ENCODE data around the gene ZC3H12C. TPM values are rescaled to one million over a fixed set of nuclear protein-coding genes. Genes with fewer than 3 reads are reported as not detected.

Gene ZC3H12C
- total RNA-seq, 2 experiments from 2014 or later: 2.8 to 12.2 TPM

GRCh38 chr11:110153474-110153873, 60.3 kb downstream of the ZC3H12C start:
- Mint-ChIP-seq H3K9me3 (ENCODE audit: low read depth) (no peaks in the 10 kb centered on the region), H3K4me1 (peaks cover 7% of the 10 kb centered on the region), H3K27me3 (peaks cover 10% of the 10 kb centered on the region), H3K36me3 (no peaks in the 10 kb centered on the region), H3K27ac (no peak overlapping the region), H3K4me3 (no peak overlapping the region)
- no peak for ATAC-seq
- CTCF ChIA-PET: no interaction called here
- no peak for DNase-seq

- no peaks in the 10 kb centered on the region for H3K9me3 Mint-ChIP-seq (ENCODE audit: low read depth)
- H3K4me1 Mint-ChIP-seq: no peaks in the 10 kb centered on the region
- no peak overlapping the region for H3K4me3 Mint-ChIP-seq
- H3K27ac Mint-ChIP-seq: no peak overlapping the region
- H3K36me3 Mint-ChIP-seq: no peaks in the 10 kb centered on the region
- DNase-seq (no peak), ATAC-seq (no peak)
- peaks cover 2% of the 10 kb centered on the region for H3K27me3 Mint-ChIP-seq
- CTCF ChIA-PET: interaction anchor here (0.7 kb wide), 1 partner anchor 40 kb away, joined by 3 read pairs; no protein-coding TSS in a partner anchor
Observed at GRCh38 chr11:110156503-110156902, 63.3 kb downstream of the ZC3H12C start.

DNA sequence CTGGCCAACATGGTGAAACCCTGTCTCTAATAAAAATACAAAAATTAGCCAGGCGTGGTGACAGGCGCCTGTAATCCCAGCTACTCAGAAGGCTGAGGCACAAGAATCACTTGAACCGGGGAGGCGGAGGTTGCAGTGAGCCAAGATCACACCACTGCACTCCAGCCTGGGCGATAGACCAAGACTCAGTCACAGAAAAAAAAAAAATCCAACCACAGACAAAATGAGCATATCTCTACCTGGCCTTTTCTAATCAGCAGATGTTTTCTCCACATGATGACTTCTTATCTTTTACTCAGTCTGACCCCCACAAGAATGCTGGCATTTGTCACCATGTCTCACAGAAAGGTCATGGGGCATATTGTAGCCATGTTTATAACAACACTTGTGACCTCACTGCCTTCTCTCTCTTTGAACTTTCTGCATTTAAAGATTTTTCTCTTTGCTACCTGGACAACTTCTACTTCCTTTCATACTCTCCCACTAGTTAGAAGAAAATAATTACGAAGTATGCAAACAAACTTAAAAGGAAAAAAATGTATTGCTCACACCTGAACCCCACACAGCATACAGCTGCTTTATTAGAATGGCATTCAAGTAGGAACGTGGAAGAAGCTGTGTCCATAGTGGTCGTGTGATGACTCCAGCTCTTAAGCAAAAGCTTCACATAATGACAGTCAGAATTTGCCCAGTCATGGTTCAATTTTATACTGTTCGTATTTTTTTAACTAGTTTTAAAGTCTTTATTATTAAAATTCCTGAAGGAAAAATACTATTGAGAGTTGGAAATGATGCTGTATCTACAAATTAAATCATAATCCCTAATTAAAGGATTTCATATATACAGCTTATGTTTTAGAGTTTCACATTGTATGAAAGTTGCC, 65.4 kb downstream of the ZC3H12C start:
- no peak for ATAC-seq
- CTCF ChIA-PET: no interaction called here

GRCh38 chr11:110159476-110159875, 66.3 kb downstream of the ZC3H12C start:
- Mint-ChIP-seq H3K4me1 (no peaks in the 10 kb centered on the region), H3K36me3 (no peaks in the 10 kb centered on the region), H3K27me3 (no peaks in the 10 kb centered on the region), H3K27ac (no peak overlapping the region), H3K4me3 (no peak overlapping the region), H3K9me3 (ENCODE audit: low read depth) (no peaks in the 10 kb centered on the region)
- ATAC-seq (no peak), DNase-seq (no peak)
- CTCF ChIA-PET: no interaction called here

More for the DNA sequence above, 65.4 kb downstream of the ZC3H12C start:
- no peak for DNase-seq
- Mint-ChIP-seq H3K9me3 (ENCODE audit: low read depth) (no peaks in the 10 kb centered on the region), H3K27me3 (no peaks in the 10 kb centered on the region), H3K4me3 (no peak overlapping the region), H3K36me3 (no peaks in the 10 kb centered on the region), H3K4me1 (no peaks in the 10 kb centered on the region), H3K27ac (no peak overlapping the region)

GRCh38 chr11:110160016-110160415, 66.8 kb downstream of the ZC3H12C start:
- Mint-ChIP-seq H3K27ac (no peak overlapping the region), H3K4me1 (no peaks in the 10 kb centered on the region), H3K9me3 (ENCODE audit: low read depth) (no peaks in the 10 kb centered on the region), H3K4me3 (no peak overlapping the region), H3K27me3 (no peaks in the 10 kb centered on the region), H3K36me3 (no peaks in the 10 kb centered on the region)
- CTCF ChIA-PET: no interaction called here
- no peak for DNase-seq
- no peak for ATAC-seq

- ATAC-seq (no peak), DNase-seq (no peak)
- no peak overlapping the region for H3K27ac Mint-ChIP-seq
- no peak overlapping the region for H3K4me3 Mint-ChIP-seq
- no peaks in the 10 kb centered on the region for H3K27me3 Mint-ChIP-seq
- no peaks in the 10 kb centered on the region for H3K4me1 Mint-ChIP-seq
- no peaks in the 10 kb centered on the region for H3K36me3 Mint-ChIP-seq
- CTCF ChIA-PET: no interaction called here
- no peaks in the 10 kb centered on the region for H3K9me3 Mint-ChIP-seq (ENCODE audit: low read depth)
Observed at GRCh38 chr11:110160437-110160836, 67.2 kb downstream of the ZC3H12C start.

- CTCF ChIA-PET: no interaction called here
- no peak for ATAC-seq
Observed at GRCh38 chr11:110161061-110161460, 67.9 kb downstream of the ZC3H12C start.

GRCh38 chr11:110162216-110162615, 69.0 kb downstream of the ZC3H12C start:
- no peak overlapping the region for H3K27ac Mint-ChIP-seq
- no peaks in the 10 kb centered on the region for H3K4me1 Mint-ChIP-seq
- DNase-seq: no peak
- ATAC-seq: no peak
- no peaks in the 10 kb centered on the region for H3K36me3 Mint-ChIP-seq
- no peaks in the 10 kb centered on the region for H3K9me3 Mint-ChIP-seq (ENCODE audit: low read depth)
- no peak overlapping the region for H3K4me3 Mint-ChIP-seq
- CTCF ChIA-PET: no interaction called here
- no peaks in the 10 kb centered on the region for H3K27me3 Mint-ChIP-seq

More at GRCh38 chr11:110161061-110161460, 67.9 kb downstream of the ZC3H12C start:
- no peaks in the 10 kb centered on the region for H3K27me3 Mint-ChIP-seq
- no peaks in the 10 kb centered on the region for H3K9me3 Mint-ChIP-seq (ENCODE audit: low read depth)
- no peak overlapping the region for H3K27ac Mint-ChIP-seq
- no peaks in the 10 kb centered on the region for H3K36me3 Mint-ChIP-seq
- H3K4me3 Mint-ChIP-seq: no peak overlapping the region
- H3K4me1 Mint-ChIP-seq: no peaks in the 10 kb centered on the region
- no peak for DNase-seq

- Mint-ChIP-seq H3K4me1 (no peaks in the 10 kb centered on the region), H3K27me3 (peaks cover 8% of the 10 kb centered on the region), H3K36me3 (no peaks in the 10 kb centered on the region), H3K4me3 (no peak overlapping the region), H3K9me3 (ENCODE audit: low read depth) (no peaks in the 10 kb centered on the region), H3K27ac (no peak overlapping the region)
- ATAC-seq: no peak
- no peak for DNase-seq
- CTCF ChIA-PET: no interaction called here
Observed at GRCh38 chr11:110165039-110165925, 72.1 kb downstream of the ZC3H12C start.

DNA sequence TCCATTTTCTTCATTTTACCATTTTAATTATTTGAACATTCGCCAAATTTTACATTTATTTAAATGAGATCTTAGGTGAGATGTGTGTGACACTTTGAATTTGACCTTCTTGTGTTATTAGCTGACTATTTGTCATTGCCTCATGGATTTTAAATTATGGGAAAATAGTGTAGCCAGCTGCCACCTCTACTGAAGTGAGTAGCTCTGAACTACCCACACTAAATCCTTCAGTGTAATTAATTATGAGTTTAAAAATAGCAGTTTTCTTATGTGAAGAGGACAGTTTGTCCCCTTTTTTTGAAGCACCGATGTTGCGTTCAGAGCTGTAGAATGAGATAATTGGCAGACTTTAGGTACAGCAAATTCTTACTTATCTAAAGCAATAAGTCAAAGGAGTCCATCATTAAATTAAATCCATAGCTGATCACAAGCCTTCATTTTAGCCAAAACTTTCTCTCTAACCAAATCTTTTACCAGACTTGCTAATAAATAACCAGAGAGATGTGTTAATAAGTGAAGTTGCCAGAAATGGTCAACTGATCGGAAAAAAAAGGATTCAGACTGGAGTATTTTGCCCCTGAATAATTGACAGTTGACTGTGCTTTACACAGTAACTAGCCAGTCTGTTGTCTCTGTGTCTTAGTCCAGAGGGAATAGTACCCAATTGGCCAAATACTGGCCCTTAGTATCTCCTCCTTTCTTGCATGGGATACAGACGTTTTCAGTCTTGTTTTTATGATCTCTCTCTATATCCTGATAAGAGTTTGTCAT, 75.0 kb downstream of the ZC3H12C start:
- Mint-ChIP-seq H3K27ac (no peak overlapping the region), H3K4me3 (no peak overlapping the region), H3K36me3 (no peaks in the 10 kb centered on the region), H3K9me3 (ENCODE audit: low read depth) (no peaks in the 10 kb centered on the region), H3K27me3 (peaks cover 28% of the 10 kb centered on the region), H3K4me1 (no peaks in the 10 kb centered on the region)
- CTCF ChIA-PET: no interaction called here
- no peak for DNase-seq
- no peak for ATAC-seq

- H3K36me3 Mint-ChIP-seq: no peaks in the 10 kb centered on the region
- no peak overlapping the region for H3K4me3 Mint-ChIP-seq
- no peak for ATAC-seq
- peaks cover 7% of the 10 kb centered on the region for H3K4me1 Mint-ChIP-seq
- no peak for DNase-seq
- peaks cover 29% of the 10 kb centered on the region for H3K27me3 Mint-ChIP-seq
- H3K9me3 Mint-ChIP-seq (ENCODE audit: low read depth): no peaks in the 10 kb centered on the region
- CTCF ChIA-PET: no interaction called here
- H3K27ac Mint-ChIP-seq: no peak overlapping the region
Observed at GRCh38 chr11:110169738-110170137, 76.5 kb downstream of the ZC3H12C start.

GRCh38 chr11:110172468-110173065, 79.4 kb downstream of the ZC3H12C start:
- H3K27me3 Mint-ChIP-seq: peaks cover 29% of the 10 kb centered on the region
- H3K36me3 Mint-ChIP-seq: no peaks in the 10 kb centered on the region
- no peak overlapping the region for H3K4me3 Mint-ChIP-seq
- DNase-seq: no peak
- H3K27ac Mint-ChIP-seq: no peak overlapping the region
- H3K4me1 Mint-ChIP-seq: peaks cover 7% of the 10 kb centered on the region
- CTCF ChIA-PET: interaction anchor here (1.3 kb wide), 1 partner anchor 205 kb away, joined by 4 read pairs; no protein-coding TSS in a partner anchor
- ATAC-seq: no peak
- no peaks in the 10 kb centered on the region for H3K9me3 Mint-ChIP-seq (ENCODE audit: low read depth)

Measured in activated CD8-positive, alpha-beta memory T cell treated with anti-CD3 and anti-CD28 coated beads, Interleukin-2, amount 10 ng/mL, durations not matched to agents 7 days and 5 days (primary cell).